Measurements from ENCODE around the gene ZNF367. TPM values are rescaled to one million over a fixed set of nuclear protein-coding genes. Genes with fewer than 3 reads are reported as not detected.

Gene ZNF367
- polyA plus RNA-seq (0.35 to 2.2 TPM (median 2.0 TPM) in 3 replicates), polyA minus RNA-seq (0.16 to 1.7 TPM (median 1.5 TPM) in 3 replicates)
- polyA plus RNA-seq (2011; ENCODE audit: low read depth), result 0.27 TPM
- polyA plus RNA-seq (2011; cell fraction: cytosol; rRNA removed), result 0.32 and 0.60 TPM in 2 replicates
- polyA plus RNA-seq (2011; cell fraction: nucleus; rRNA removed), result 0.28 and 0.52 TPM in 2 replicates
- 0.23 and 2.7 TPM in 2 replicates for polyA plus RNA-seq (2012; ENCODE audit: low replicate concordance)
- polyA minus RNA-seq (2011; cell fraction: cytosol; rRNA and poly(A)+ RNA removed), result 1.5 TPM
- polyA minus RNA-seq (2011; cell fraction: nucleus; rRNA and poly(A)+ RNA removed), result 0.21 and 1.2 TPM in 2 replicates

- H2AFZ ChIP-seq (ENCODE audit: control insufficient read depth, low read length), result peak within 1 kb of the TSS; percentile 78
- H3K9ac ChIP-seq (ENCODE audit: control insufficient read depth, extremely low read depth, insufficient read depth, low read length), result peak within 1 kb of the TSS; percentile 89
Observed at GRCh38 chr9:96418083-96418919, at the start of gene ZNF367. Gene ZNF367, minus strand, starts transcription at chr9:96418370. Its CDS starts 338 bp downstream, at chr9:96418032.

GRCh38 chr9:96467784-96468183, 49.6 kb upstream of the ZNF367 start:
- peaks cover 10 to 25% of the 10 kb centered on the region in 2 experiments for H3K36me3 ChIP-seq (ENCODE audit: control insufficient read depth in 2 of 2, extremely low read depth in 1 of 2, insufficient read depth in 2 of 2, low read length in 2 of 2)
- no peak for TF ChIP-seq CTCF (optimal IDR thresholded peaks at IDR 0.05 in 1 of 3, IDR thresholded peaks at IDR 0.05 in 1 of 3, conservative IDR thresholded peaks at IDR 0.05 in 1 of 3; ENCODE audit: extremely low read depth in 1 of 3, insufficient read depth in 2 of 3, low read length in 3 of 3)
- no peak for TF ChIP-seq EZH2 (IDR thresholded peaks at IDR 0.05; ENCODE audit: low read length)
- H3K4me2 ChIP-seq (ENCODE audit: control insufficient read depth, extremely low read depth, insufficient read depth, low read depth, low read length), result no peak overlapping the region
- H3K79me2 ChIP-seq (ENCODE audit: control insufficient read depth, insufficient read depth, low read length), result no peaks in the 10 kb centered on the region
- no peak for FAIRE-seq
- dilution Hi-C loops (cut with MboI; ENCODE audit: extremely low pct_ligation_motif_present, low sequenced_read_pairs), result no loop called here
- H2AFZ ChIP-seq (ENCODE audit: control insufficient read depth, low read length), result no peak overlapping the region
- H4K20me1 ChIP-seq (ENCODE audit: control insufficient read depth, extremely low read depth, insufficient read depth, low read length), result no peaks in the 10 kb centered on the region
- no peak overlapping the region for H3K4me3 ChIP-seq (ENCODE audit: control insufficient read depth in 2 of 3, extremely low read depth in 1 of 3, insufficient read depth in 2 of 3, low read depth in 1 of 3, low read length in 3 of 3)
- H3K27me3 ChIP-seq (ENCODE audit: control insufficient read depth, extremely low read depth, insufficient read depth, low read length), result no peaks in the 10 kb centered on the region
- H3K27ac ChIP-seq (ENCODE audit: control insufficient read depth, insufficient read depth, low read length), result no peak overlapping the region
- H3K9me1 ChIP-seq (ENCODE audit: control insufficient read depth, extremely low read depth, insufficient read depth, low read length), result no peaks in the 10 kb centered on the region
- no peaks in the 10 kb centered on the region for H3K9me3 ChIP-seq (ENCODE audit: control insufficient read depth, low read depth, low read length)
- no peak overlapping the region for H3K9ac ChIP-seq (ENCODE audit: control insufficient read depth, extremely low read depth, insufficient read depth, low read length)
- no peak for DNase-seq (ENCODE audit: low read depth, low spot score)
- no peaks in the 10 kb centered on the region for H3K4me1 ChIP-seq (ENCODE audit: control insufficient read depth, extremely low read depth, insufficient read depth, low read length)

More at GRCh38 chr9:96418083-96418919, at the start of gene ZNF367:
- Histone ChIP-seq H3K27ac (ENCODE audit: control insufficient read depth, insufficient read depth, low read length) (peak within 1 kb of the TSS; percentile 86), H3K79me2 (ENCODE audit: control insufficient read depth, insufficient read depth, low read length) (peaks cover 30% of the 10 kb centered on the region), H3K27me3 (ENCODE audit: control insufficient read depth, extremely low read depth, insufficient read depth, low read length) (no peaks in the 10 kb centered on the region), H3K9me3 (ENCODE audit: control insufficient read depth, low read depth, low read length) (no peaks in the 10 kb centered on the region), H3K4me3 (ENCODE audit: control insufficient read depth in 2 of 3, extremely low read depth in 1 of 3, insufficient read depth in 2 of 3, low read depth in 1 of 3, low read length in 3 of 3) (peak within 1 kb of the TSS; percentile 81 to 90 (median 85)), H3K9me1 (ENCODE audit: control insufficient read depth, extremely low read depth, insufficient read depth, low read length) (no peaks in the 10 kb centered on the region), H3K36me3 (ENCODE audit: control insufficient read depth in 2 of 2, extremely low read depth in 1 of 2, insufficient read depth in 2 of 2, low read length in 2 of 2) (no peaks in the 10 kb centered on the region), H3K4me2 (ENCODE audit: control insufficient read depth, extremely low read depth, insufficient read depth, low read depth, low read length) (peak within 1 kb of the TSS; percentile 90), H4K20me1 (ENCODE audit: control insufficient read depth, extremely low read depth, insufficient read depth, low read length) (no peaks in the 10 kb centered on the region), H3K4me1 (ENCODE audit: control insufficient read depth, extremely low read depth, insufficient read depth, low read length) (peaks cover 29% of the 10 kb centered on the region)
- FAIRE-seq (no peak), DNase-seq (ENCODE audit: low read depth, low spot score) (no peak)
- TF ChIP-seq EZH2 (IDR thresholded peaks at IDR 0.05; ENCODE audit: low read length) (no peak), CTCF (optimal IDR thresholded peaks at IDR 0.05 in 1 of 3, IDR thresholded peaks at IDR 0.05 in 1 of 3, conservative IDR thresholded peaks at IDR 0.05 in 1 of 3; ENCODE audit: extremely low read depth in 1 of 3, insufficient read depth in 2 of 3, low read length in 3 of 3) (no peak)
- dilution Hi-C loops (cut with MboI; ENCODE audit: extremely low pct_ligation_motif_present, low sequenced_read_pairs), result no loop called here

Data from keratinocyte (primary cell).